GM21576 (cell line): ENCODE measurements around the gene CACNA2D4.

Experiments used
- ATAC-seq: cut with Tn5 transposase; IDR thresholded peaks from one replicate; pipeline ENCODE4 v1.9.1; 2021; ENCODE audit warnings: mild to moderate bottlenecking, moderate library complexity; ENCODE audit not compliant: unreplicated experiment

Gene CACNA2D4

DNA sequence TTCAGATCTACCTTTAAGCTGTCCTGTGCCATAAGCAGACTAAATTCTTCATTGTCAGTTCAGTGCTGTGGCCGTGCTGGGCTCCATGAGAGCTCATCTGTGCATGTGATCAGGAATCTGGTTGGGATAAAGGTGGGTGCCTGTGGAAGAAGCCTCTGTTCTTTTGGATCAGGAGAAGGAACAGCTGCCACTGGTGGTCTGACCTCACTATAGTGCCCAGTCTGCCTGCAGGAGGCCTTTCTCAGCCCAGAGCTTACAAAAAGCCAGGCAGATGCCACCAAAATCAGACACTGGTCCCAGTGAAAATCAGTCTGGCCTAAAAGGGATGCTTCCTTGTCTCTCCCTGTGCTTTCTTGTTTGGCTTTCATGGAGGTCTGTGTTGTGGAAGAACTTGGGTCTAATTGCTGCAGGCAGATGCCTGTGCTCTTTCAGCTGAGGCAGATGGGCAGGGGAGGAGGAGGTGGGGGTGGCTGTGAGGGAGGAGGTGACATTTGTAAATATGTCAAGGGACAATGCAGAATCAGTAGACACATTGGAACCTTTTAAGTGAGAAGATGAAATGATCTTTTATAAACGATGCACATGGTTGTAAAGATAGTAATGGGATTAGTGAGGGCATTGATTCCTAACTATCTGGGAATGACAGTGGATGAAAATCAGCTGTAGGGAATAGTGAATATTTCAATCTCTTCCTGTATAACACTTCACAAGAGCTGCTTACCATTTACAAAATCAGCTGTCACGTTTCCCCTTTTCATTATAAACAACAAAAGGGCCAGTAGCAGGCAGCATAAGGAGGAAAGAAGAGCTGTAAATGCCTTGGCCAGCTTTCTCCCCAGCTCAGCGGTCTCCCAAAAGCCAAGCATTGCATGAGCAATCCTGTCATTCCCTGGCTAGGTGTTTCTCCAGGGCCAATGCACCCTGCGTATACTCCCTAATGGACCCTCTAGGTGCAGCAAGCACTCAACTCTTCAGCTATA lies 44.6 kb downstream of the CACNA2D4 start:
- no peak for ATAC-seq

DNA sequence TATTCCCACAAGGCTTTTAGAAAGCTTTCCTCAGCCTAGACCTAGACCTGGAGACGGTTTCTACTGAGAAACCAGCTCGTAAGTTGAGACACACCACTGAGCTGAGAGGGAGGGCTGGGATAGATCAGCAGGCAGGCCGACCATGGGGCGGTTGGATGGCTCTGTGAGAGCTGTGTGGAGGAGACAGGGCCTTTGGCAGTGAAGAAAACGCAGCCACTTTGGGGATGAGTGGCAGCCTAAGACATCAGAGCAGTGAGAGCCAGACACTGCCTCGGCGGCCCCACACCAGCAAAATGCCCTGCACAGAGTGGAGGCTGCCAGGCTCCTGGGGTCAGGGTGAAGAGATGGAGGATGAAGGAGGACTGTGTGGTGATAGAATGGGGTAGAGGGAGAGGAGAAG lies 46.0 kb downstream of the CACNA2D4 start:
- no peak for ATAC-seq

DNA sequence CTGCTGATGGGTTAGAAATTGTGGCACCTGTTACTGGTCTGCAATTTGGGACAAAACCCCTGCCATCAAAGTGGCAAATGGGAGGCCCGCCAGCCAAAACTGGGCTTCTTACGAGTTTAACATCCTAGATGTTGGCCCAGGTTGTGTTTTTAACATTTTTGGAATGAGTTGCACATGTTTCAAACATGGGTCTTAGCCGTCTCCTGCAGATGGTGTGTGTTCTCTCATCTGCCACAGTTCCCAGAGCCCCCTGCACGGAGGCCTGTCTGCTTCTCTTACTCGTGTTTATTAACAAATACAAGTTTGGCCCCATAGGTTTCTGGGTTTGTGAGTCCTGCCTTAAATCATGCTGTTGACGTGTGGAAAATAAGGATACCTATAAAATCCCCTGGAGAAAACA lies 46.5 kb downstream of the CACNA2D4 start:
- no peak for ATAC-seq

DNA sequence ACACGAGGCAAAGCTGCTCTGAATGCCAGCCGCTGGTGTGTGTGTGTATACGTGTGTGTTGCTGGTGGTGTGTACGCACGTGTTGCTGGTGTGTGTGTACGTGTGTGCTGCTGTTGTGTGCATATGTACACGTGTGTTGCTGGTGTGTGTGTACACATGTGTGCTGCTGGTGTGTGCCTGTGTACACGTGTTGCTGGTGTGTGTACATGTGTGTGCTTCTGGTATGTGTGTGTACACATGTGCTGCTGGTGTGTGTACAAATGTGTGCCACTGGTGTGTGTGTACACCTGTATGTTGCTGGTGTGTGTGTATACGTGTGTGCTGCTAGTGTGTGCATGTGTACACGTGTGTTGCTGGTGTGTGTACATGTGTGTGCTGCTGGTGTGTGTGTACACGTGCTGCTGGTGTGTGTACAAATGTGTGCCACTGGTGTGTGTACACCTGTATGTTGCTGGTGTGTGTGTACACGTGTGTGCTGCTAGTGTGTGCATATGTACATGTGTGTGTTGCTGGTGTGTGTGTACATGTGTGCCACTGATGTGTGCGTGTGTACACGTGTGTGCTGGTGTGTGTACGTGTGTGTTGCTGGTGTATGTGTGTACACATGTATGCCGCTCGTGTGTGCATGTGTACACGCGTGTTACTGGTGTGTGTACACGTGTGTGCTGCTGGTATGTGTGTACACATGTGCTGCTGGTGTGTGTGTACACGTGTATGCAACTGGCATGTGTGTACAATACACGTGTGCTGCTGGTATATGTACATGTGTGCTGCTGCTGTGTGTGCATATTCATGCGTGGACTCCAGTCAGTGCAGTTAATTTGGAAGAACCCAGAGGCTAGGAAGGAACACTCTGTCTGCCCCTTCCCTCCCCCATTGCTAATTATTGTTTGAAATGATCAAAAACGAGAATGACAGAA lies 47.2 kb downstream of the CACNA2D4 start:
- no peak for ATAC-seq

DNA sequence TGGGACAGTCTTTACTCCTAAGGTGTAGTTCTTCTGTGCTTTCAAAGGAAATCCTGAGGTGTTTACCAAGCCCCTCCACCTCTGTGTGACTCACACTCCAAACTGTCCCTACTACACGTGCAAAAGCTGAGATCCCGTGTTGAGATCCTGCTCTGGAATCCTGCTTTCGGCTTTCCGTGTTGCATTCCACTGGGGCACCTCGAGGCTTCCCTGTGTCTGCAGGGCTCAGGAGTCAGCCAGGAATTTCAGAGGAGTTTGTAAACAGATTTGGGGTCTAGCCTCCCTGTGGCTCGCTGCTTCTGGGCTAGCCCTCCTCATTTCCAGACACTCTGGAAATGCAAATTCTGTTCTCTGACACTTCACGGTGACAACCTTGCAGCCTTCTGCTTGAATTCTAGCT lies 48.4 kb downstream of the CACNA2D4 start:
- ATAC-seq, result no peak

DNA sequence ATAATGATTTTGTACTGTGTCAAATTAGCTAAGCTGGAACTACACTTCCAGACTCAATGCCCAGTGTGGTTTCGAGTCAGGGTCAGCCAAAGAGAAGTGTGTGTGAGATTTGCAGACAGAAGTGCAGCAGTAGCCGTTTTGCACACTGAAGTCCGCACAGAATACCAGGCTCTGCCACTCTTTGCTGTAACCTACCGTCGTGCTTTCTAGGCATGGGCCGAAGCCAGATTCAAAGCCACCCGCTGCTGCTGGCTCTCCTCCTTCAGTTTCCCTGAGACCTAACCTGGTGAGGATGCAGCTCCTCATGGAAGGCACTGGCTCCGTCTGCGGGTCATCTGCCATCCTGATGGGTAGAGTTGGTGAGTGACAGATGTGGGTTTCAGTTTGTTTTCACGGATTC lies 49.3 kb downstream of the CACNA2D4 start:
- ATAC-seq, result no peak

DNA sequence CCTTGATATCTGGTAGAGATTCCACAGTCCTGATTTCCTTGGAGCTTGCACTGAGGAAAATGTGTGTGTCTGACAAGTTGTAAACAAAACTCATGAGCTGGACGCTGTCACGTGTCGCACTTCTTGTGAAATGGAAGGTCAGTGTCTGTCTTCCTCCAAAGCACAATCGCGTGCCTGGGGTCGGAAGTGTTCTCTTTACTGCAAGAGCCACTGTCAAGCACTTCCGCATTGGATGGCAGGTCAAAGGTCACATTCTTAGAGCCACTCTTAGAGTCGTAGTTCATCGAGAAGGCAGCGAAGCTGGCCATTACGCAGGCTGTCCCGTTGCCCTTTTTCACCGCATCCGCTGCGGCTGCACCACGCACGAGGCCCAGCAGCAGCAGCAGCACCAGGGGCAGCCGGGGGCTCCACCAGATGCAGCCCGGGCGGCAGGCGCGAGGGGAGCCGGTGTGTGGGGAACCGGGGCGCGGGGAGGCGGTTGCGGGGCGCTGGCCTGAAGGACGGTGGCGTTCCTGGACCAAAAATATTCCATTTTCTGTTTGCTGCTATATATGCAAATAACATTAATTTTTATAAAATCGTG lies 53.1 kb downstream of the CACNA2D4 start:
- no peak for ATAC-seq

DNA sequence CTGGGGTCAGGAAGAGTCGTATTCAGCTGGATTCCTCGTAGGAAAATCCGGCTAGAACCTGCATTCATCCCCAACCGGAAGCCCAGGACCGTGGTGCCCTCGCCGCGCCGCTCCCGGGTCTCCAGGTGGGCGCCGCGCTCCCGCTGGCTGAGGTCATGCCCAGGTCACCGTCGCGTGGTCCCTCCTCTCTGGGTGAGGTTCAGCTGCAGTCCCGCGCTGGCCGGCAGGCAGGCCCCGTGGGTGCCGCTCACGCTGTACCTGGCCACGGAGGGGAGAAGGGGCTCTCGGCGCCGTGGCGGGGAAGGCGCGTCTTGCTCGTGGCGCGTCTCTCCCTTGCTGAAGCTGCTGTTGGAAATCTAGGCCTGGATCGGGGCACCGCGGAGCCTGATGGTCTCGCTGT lies 53.6 kb downstream of the CACNA2D4 start:
- ATAC-seq, result no peak

DNA sequence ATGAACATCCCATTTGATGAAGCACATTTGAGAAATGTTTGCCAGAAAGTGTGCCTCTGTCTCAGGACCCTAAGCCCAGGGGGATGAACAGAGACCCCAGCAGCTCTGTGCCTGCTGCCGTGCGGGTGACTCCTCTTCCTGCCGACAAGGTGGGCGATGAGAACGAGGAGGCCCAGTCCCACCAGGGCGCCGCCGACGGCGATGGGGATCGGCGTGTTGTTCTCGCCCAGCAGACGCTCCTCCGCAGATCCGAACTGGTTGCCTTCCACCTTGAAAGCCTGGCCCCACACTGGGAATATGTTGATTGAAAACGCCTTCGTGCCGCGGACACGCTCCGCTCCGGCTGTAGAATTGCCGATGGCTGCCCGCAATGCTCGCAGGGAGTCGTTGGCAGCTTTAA lies 54.0 kb downstream of the CACNA2D4 start:
- no peak for ATAC-seq

DNA sequence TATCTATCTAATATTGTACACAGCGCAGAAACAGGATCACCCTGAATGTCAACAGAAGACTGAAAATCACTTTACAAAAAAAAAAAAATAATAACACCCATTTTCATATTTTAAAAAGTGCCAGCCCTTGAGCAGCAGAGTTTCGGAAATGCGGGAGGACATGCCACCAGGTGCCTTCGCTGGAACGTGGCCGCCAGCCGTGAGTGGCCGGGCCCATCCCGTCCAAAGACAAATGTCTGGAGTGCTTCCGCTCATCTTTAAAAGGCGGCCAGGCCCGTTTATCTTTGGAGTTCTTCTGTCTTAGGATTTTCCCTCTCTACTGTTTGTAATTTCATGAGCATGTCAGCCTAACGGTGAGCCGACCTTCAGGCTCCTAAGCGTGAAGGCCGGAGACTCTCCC lies 54.6 kb downstream of the CACNA2D4 start:
- no peak for ATAC-seq

DNA sequence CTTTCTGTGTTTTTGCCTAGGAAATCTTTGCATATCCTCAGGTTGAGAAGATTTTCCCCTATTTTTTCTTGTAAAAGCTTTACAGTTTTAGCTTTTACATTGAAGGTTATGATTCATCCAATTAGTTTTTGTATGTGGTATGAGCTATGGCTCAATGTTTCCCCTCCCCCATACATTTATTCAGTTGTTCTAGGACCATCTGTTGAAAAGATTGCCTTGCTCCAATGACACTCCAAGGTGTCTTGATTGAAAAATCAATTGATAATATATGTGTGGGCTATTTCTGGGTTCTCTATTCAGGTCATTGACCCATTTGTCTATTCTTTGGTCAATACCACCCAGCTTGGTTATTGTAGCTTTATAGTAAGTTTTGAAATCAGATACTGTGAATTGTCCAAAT lies 55.5 kb downstream of the CACNA2D4 start:
- no peak for ATAC-seq

DNA sequence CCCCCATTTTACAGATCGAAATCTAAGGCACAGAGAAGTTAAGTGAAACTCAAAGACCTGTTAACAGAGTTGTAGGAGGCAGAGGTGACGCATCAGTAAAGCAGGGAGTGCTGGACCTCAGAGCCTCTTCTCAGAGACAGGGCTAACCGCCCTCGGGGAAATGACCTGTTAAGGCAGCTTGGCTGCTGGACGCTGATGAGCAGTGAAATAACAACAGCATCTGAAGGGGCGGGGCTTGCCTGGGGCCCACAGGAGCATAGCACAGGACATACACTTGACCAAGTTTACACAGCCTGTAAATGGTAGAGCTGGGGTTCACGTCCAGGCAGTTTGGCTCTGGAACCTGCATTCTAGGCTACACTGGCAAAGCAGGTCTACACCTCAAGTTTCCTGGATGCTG lies 58.8 kb downstream of the CACNA2D4 start:
- no peak for ATAC-seq

DNA sequence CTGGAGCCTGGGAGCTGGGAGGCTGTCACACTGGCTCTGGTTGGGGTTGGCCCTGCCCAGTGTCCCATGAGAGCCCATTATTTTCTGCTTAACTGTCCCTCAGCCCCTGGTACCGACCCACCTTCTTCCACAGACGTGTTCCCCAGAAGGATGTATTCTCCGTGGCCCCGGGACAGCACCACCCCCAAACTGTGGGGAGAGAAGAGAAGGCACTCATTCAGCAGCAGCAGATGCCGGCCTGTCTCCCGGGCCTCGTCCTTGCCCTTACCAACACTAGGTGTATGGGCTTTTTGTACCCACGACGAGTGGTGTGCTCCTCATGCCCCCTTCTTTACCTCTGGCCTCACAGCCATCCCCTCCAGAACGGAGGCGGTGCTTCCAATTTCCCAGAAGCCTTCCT lies 60.0 kb downstream of the CACNA2D4 start:
- ATAC-seq, result no peak

DNA sequence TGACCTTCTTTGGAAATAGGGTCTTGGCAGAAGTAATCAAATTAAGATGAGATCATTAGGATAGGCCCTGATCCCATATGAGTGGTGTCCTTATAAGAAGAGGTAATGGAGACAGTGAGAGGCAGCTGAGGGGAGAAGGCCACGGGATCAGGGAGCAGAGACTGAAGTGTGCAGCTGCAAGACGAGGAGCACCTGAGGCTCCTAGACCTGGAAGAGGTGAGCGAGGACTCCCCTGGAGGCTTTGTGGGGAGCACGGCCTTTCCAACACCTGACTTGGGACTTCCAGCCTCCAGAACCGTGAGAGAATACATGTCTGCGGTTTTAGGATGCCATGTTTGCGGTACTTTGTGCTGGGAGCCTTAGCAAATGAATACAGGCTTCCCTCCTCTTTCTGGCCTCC lies 60.6 kb downstream of the CACNA2D4 start:
- no peak for ATAC-seq

DNA sequence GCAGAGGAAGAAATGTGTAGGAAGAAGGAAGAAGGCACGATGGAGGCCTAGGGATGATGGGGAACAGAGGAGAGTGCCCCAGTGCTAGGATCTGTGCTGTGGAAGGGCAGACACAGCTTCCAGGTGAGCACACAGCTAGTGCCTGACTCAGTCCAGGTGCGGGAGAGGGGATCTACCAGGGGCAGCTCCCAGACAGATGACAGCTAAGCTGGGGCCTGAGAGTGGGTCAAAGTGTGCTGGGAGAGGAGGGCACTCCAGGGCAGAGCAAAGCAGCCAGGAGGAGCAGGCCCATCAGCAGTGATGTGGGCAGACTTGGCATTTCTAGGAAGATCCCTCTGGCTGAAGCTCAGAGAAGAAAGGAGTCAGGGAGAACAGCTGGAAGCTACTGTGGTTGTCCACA lies 61.4 kb downstream of the CACNA2D4 start:
- ATAC-seq, result no peak

DNA sequence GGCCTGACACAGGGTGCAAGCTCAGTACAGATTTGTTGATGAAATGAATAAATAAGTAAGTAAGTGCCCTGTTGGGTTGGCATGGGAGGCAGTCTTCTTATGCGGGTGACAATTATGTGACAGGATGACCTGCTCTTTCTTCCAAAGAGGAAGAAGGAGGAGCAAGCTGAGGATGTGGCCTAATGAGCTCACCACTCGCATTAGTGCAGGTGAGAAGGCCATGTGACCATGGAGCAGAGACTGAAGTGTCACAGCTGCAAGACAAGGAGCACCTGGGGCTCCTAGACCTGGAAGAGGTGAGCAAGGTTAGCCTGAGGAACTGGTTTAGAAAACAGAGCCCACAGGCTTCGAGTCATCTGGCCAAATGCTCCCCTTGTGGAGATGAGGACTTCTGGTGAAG lies 63.2 kb downstream of the CACNA2D4 start:
- ATAC-seq, result no peak

DNA sequence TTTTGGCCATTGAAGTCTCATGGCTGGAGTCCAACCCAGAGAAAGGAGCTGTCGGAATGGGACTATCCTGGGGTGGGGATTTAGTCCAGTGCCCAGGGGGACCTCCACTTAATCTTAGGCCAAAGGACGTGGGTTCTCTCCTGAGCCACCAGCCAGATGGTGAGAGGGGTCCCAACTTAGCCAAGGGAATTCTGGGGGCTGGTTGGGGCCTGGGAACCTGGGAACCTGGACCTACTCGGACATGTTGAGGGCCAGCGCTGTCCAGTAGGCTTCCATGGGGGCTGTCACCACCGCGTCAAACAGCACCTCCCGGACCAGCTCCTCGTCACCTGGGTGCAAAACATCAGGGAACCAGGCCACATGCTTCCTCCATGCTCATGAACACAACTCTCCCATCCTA lies 64.7 kb downstream of the CACNA2D4 start:
- no peak for ATAC-seq

DNA sequence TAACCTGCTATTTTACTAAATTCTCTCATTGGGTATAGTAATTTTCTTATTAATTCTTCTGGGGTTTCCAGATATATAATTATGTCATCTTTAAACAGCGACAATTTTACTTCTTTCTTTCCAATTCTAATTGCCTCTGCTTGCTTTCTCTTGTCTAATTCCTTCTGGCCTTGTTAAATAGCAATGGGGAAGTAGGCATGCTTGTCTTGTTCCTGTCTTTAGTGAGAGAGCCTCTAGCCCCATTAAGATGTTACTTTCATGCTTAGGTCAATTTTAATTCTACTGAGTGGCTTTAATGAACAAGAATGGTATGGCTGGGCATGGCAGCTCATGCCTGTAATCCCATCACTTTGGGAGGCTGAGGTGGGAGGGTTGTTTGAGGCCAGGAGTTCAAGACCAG lies 66.4 kb downstream of the CACNA2D4 start:
- ATAC-seq, result no peak

DNA sequence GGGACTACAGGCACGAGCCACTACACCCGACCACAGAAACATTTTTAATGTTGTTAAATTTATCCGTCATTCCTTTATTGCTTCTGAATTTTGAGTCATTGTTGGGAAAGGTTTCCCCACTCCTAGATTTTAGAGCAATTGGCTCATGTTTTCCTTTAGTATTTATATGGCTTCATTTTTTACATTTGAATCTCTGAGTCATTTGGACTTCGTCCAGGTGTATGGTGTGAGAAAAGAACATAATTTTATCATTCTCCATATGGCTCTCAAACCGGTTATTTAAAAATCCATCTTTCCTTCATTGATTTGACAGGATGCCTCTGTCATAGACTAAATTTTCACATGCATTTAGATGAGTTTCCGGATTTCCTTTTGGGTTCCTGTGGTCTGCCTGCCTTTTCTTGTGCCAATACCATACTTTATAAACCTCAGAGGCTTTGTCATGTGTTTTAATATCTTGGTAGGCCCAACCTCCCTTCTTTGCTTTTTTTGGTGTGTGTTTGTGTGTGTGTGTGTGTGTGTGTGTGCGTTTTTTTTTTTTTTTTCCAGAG lies 67.2 kb downstream of the CACNA2D4 start:
- no peak for ATAC-seq

DNA sequence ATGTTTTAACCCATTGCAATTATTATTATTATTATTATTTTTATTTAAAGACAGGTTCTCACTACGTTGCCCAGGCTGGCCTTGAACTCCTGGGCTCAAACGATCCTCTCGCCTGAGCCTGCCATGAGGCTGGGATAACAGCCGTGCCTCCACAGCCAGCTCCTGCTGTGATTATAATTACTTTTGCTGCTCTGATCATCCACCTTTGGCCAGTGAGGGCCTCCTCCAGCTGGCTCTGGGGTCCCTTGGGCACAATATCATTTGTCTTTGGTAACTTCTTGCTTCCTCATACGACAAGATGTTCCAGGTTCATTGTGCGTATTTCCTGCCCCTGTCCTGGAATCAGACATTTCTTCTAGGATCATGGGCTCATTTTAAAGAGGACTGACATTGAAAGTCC lies 69.7 kb downstream of the CACNA2D4 start:
- no peak for ATAC-seq

DNA sequence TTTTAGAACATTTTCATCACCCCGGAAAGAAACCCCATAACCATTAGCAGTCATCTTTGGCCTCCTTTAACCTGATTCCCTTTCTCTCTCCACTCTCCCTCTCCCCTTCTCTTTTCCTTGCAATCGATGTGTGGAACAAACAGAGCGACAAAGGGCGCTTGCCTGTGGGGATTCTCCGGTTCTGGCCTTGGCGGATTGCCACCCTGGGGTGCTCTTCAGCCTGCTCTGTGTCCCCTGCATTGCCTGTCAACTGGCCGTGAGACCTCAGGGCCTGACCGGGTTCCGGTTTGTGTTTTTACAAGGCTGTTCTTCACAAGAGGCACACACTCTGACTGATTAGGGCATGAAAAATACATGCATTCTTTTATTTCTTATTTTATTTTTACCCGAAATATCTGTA lies 70.3 kb downstream of the CACNA2D4 start:
- no peak for ATAC-seq
